Glomerular endothelial cell (primary cell): Measurements from ENCODE around the gene STXBP2. TPM values are rescaled to one million over a fixed set of nuclear protein-coding genes. Genes with fewer than 3 reads are reported as not detected.

Source experiments
- DNase-seq: peaks from one replicate; pipeline ENCODE4 v3.0.0-alpha.2; 2011; ENCODE audit warnings: low read depth, low spot score; ENCODE audit errors: extremely low read depth
- total RNA-seq: library from RNA; depleted of rRNA; stranded (reverse); fragments of >200 nt; gene quantifications from 2 replicates; pipeline ENCODE4 v1.2.3, GENCODE V29; 2015

STXBP2 gene
- total RNA-seq, 1 donor from 2014 or later = 47.7 TPM

- no peak for DNase-seq
Observed at GRCh38 chr19:7612282-7613274, 24.3 kb upstream of the STXBP2 start.

- no peak for DNase-seq
Observed at GRCh38 chr19:7614859-7615741, 21.8 kb upstream of the STXBP2 start.

- no peak for DNase-seq
Observed at GRCh38 chr19:7617172-7617571, 19.7 kb upstream of the STXBP2 start.

GRCh38 chr19:7617735-7618134, 19.2 kb upstream of the STXBP2 start:
- DNase-seq = no peak

- no peak for DNase-seq
Observed at GRCh38 chr19:7618348-7618747, 18.6 kb upstream of the STXBP2 start.

- no peak for DNase-seq
Observed at GRCh38 chr19:7618771-7619510, 18.0 kb upstream of the STXBP2 start.

- no peak for DNase-seq
Observed at GRCh38 chr19:7619671-7620441, 17.1 kb upstream of the STXBP2 start.

GRCh38 chr19:7620442-7621412, 16.2 kb upstream of the STXBP2 start:
- no peak for DNase-seq

GRCh38 chr19:7622933-7623685, 13.8 kb upstream of the STXBP2 start:
- DNase-seq = no peak

- DNase-seq = no peak
Observed at GRCh38 chr19:7623725-7624603, 12.9 kb upstream of the STXBP2 start.

GRCh38 chr19:7624810-7625209, 12.1 kb upstream of the STXBP2 start:
- DNase-seq = no peak

GRCh38 chr19:7625763-7626372, 11.0 kb upstream of the STXBP2 start:
- no peak for DNase-seq

GRCh38 chr19:7627166-7627565, 9.7 kb upstream of the STXBP2 start:
- DNase-seq = no peak

- DNase-seq = no peak
Observed at GRCh38 chr19:7628589-7629311, 8.2 kb upstream of the STXBP2 start.

- peak; percentile 97 for DNase-seq
Observed at GRCh38 chr19:7629347-7630054, 7.4 kb upstream of the STXBP2 start, which contains the start of the genes PET100 and XAB2. Gene PET100 (plus strand): TSS chr19:7629793. CDS start chr19:7629834, 41 bp downstream. Gene XAB2 (minus strand): TSS chr19:7629545. CDS start chr19:7629527, 18 bp downstream.
